SK-N-SH (cell line): ENCODE results near the gene SART1.

Experiments
- FOXJ3 ChIP-seq: sonication (generic); formaldehyde crosslinking; IDR thresholded peaks from 2 replicates; pipeline ENCODE4 v1.5.1; 2020; ENCODE audit warnings: mild to moderate bottlenecking, missing genetic modification reagents
- GATA2 ChIP-seq: sonication (generic); formaldehyde crosslinking; IDR thresholded peaks from 2 replicates; pipeline ENCODE4 v1.5.0; 2020; ENCODE audit warnings: mild to moderate bottlenecking, missing genetic modification reagents
- POLR2AphosphoS5 ChIP-seq: IDR thresholded peaks from 2 replicates; pipeline ENCODE4 v1.6.1; 2012; ENCODE audit warnings: low read depth, low read length
- TAF1 ChIP-seq: IDR thresholded peaks from 2 replicates; pipeline ENCODE4 v1.6.1; 2012; ENCODE audit warnings: low read depth, mild to moderate bottlenecking, low read length, moderate library complexity, borderline replicate concordance
- TEAD4 ChIP-seq: IDR thresholded peaks from 2 replicates; pipeline ENCODE4 v1.4.0; 2012; ENCODE audit warnings: mild to moderate bottlenecking, borderline replicate concordance; ENCODE audit not compliant: insufficient read depth
- TF ChIP-seq, protein P1 (sequence below): fragments of 200-600 bp; sonication (generic); IDR thresholded peaks from 2 replicates; pipeline ENCODE4 v1.6.1; 2017; ENCODE audit warnings: antibody characterized with exemption, mild to moderate bottlenecking, moderate library complexity

DNA sequence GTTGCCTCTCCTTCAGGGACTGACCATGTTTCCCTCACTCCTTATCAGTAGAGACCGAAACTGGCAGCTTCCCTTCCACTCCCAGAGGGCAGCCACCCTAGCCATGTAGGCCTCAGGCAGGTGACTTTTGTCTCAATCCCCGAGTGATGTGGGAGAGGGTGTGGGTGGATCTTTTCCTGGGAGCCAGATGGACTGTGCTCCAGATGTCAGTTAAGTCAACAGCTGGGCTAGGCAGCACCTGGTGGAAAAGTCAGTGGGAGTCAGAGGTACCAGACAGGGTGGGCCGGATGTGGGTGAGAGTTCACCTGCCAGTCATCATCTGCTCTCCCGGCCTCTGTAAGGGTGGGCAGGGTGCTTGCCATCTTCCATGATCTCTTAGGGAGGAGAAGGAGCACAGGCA, 42.7 kb downstream of the SART1 start:
- TF ChIP-seq, protein P1, sequence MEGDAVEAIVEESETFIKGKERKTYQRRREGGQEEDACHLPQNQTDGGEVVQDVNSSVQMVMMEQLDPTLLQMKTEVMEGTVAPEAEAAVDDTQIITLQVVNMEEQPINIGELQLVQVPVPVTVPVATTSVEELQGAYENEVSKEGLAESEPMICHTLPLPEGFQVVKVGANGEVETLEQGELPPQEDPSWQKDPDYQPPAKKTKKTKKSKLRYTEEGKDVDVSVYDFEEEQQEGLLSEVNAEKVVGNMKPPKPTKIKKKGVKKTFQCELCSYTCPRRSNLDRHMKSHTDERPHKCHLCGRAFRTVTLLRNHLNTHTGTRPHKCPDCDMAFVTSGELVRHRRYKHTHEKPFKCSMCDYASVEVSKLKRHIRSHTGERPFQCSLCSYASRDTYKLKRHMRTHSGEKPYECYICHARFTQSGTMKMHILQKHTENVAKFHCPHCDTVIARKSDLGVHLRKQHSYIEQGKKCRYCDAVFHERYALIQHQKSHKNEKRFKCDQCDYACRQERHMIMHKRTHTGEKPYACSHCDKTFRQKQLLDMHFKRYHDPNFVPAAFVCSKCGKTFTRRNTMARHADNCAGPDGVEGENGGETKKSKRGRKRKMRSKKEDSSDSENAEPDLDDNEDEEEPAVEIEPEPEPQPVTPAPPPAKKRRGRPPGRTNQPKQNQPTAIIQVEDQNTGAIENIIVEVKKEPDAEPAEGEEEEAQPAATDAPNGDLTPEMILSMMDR, result no peak
- no peak for TF ChIP-seq GATA2 (CRISPR knock-in tag)
- TF ChIP-seq TAF1, result no peak
- TF ChIP-seq POLR2AphosphoS5, result no peak
- no peak for TF ChIP-seq TEAD4
- no peak for TF ChIP-seq FOXJ3 (CRISPR knock-in tag)
